Kidney capillary endothelial cell (primary cell): ENCODE measurements around the gene SSC4D.
A peak's percentile ranks its signal among the peaks of the same experiment; 100 is the strongest.

Source experiments
- DNase-seq: peaks from one replicate; pipeline ENCODE4 v3.0.0-alpha.2; 2018; ENCODE audit warnings: low spot score

SSC4D gene

GRCh38 chr7:76354516-76354915 is 55.0 kb downstream of the SSC4D start:
- DNase-seq = no peak

- DNase-seq = no peak
Measured at GRCh38 chr7:76353744-76354143, 55.8 kb downstream of the SSC4D start.

- no peak for DNase-seq
Measured at GRCh38 chr7:76352193-76352592, 57.3 kb downstream of the SSC4D start.

GRCh38 chr7:76351372-76351771 is 58.1 kb downstream of the SSC4D start:
- DNase-seq = no peak

- DNase-seq = no peak
Measured at GRCh38 chr7:76349313-76349885, 60.1 kb downstream of the SSC4D start.

GRCh38 chr7:76347710-76348109 is 61.8 kb downstream of the SSC4D start:
- no peak for DNase-seq

- peak; percentile 85 for DNase-seq
Measured at GRCh38 chr7:76346778-76347177, 62.7 kb downstream of the SSC4D start.

- no peak for DNase-seq
Measured at GRCh38 chr7:76346097-76346496, 63.4 kb downstream of the SSC4D start.

GRCh38 chr7:76343931-76344321 is 65.6 kb downstream of the SSC4D start:
- DNase-seq = no peak

- no peak for DNase-seq
Measured at GRCh38 chr7:76343294-76343930, 66.1 kb downstream of the SSC4D start.

- DNase-seq = no peak
Measured at GRCh38 chr7:76342222-76342621, 67.3 kb downstream of the SSC4D start.

- DNase-seq = no peak
Measured at GRCh38 chr7:76340617-76341131, 68.8 kb downstream of the SSC4D start.
